Activated CD4-positive, alpha-beta T cell treated with anti-CD3 and anti-CD28 coated beads, Interleukin-2, amount 50 U/mL, for 48 hours (primary cell): Measurements from ENCODE around the gene EMILIN1.

Source experiments
- DNase-seq, 2 experiments: peaks; one replicate each; pipeline ENCODE4 v3.0.0-alpha.2; 2020

Gene EMILIN1

GRCh38 chr2:27078267-27079194 lies at the start of gene EMILIN1:
Gene EMILIN1 (plus strand): TSS chr2:27078615. CDS start chr2:27079066, 451 bp downstream.
- no peak for DNase-seq

- no peak for DNase-seq
Measured at GRCh38 chr2:27029051-27029450, 49.4 kb upstream of the EMILIN1 start.

GRCh38 chr2:27032495-27033252 lies 45.7 kb upstream of the EMILIN1 start, which contains the start of gene TMEM214:
Gene TMEM214 (plus strand): TSS chr2:27032965. CDS start chr2:27033016, 51 bp downstream.
- peak; percentile 83 to 87 for DNase-seq

GRCh38 chr2:27033253-27033852 lies 45.1 kb upstream of the EMILIN1 start:
- DNase-seq = no peak

- DNase-seq = no peak
Measured at GRCh38 chr2:27038012-27038411, 40.4 kb upstream of the EMILIN1 start.

GRCh38 chr2:27038631-27039339 lies 39.6 kb upstream of the EMILIN1 start:
- DNase-seq = no peak

DNA sequence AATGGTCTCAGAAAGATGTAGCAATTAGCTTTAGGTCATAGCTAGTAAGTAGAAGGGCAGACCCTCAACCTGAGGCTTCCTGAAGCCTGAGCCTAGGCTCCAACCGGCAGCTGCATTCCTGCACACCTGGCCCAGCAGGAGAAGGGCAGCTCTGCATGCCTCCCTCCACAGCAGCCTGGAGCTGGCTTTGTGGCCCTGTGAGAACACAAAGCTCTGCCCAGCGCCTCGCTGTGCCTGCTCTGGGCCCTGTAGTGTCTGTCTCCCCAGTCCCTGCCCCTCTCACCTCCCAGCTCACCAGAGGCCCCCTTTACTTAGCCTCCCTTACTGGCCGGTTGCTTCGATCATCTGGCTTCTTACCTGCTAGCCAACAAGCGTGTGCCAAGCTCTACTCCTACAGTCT lies 39.0 kb upstream of the EMILIN1 start:
- no peak for DNase-seq

- no peak for DNase-seq
Measured at GRCh38 chr2:27039871-27040270, 38.5 kb upstream of the EMILIN1 start.

DNA sequence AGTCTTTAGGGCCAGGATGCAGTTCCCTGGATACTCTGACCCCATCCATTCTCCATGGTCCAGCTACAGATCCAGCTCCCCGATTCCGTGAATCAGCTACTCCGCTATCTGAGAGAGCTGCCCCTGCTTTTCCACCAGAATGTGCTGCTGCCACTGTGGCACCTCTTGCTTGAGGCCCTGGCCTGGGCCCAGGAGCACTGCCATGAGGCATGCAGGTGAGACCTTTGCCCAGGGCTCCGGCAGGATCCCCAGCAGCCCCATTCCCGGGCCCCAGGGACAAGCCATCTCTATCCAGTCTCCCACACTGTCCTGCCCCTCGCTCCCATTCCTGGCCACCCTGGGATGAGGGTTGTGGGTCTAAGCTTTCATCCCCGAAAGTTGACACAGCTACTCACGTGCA lies 38.1 kb upstream of the EMILIN1 start:
- DNase-seq = no peak

DNA sequence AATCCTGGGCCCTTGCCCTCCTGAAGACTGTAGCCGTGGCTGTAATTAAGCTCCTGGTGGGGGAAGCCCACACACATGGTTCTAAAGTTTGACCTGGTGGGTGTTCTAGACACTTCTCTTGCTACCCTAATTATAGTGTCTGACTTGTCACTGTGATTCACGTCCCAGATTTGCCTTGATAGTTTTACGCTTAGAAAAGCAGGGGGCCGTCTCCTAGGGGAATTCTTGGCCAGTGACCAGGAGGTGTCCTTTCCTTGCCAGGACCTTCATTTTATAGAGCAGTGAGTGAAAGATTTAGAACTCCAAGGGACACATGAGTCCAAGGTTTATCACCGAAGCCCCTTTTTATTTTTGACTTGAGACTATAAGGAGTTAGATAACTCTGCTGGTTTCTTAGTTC lies 36.7 kb upstream of the EMILIN1 start:
- no peak for DNase-seq

DNA sequence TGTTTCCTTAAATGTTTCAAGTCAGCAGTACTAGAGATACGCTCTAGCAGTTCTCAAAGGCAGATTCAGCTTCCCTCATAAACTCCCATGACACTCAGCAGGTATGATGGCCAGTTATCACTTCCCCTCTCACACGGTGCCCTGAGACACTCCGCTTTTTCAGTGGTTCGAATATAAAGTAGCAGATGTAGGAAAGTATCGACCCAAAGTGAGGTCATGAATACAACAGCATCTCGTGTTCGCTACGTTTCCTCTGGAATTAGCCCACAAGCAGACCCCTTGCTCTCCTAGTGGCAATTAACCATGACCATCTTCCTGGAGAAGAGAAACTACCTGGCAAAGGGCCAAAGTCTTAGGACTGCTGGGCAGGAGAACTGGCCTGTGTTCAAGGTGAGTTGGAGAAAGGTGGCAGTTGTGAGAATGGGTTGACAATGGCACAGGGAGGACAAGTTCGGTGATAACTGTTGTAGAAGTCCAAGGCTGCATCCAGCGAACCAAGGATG lies 36.2 kb upstream of the EMILIN1 start:
- DNase-seq = no peak

DNA sequence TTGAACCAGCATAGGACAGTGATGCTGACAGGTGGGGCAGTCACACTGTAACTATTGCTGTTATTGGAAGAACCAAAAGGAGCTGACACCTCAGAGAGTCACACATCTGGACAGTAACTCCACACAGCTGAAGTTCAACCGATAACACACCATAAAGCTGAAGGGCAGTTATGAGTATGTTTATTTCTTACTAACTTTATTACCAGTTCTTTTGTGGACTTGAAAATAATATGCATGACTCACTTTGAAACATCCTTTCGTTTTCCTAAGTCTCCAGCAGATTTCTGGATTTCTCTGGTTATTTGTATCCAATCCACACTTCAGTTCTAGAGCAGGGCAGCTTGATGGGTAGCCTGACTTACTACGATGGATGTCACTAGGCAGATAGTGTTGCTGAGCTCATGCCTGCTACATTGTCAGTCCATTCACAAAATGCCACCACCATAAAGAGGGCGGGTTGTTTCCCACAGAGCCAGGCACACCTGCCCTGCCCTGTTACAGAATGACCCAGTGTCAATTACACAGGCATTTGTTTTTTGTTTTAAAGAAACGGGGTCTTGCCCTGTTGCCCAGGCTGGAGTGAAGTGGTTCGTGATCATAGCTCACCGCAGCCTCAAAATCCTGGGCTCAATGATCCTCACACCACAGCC lies 35.3 kb upstream of the EMILIN1 start:
- no peak for DNase-seq

DNA sequence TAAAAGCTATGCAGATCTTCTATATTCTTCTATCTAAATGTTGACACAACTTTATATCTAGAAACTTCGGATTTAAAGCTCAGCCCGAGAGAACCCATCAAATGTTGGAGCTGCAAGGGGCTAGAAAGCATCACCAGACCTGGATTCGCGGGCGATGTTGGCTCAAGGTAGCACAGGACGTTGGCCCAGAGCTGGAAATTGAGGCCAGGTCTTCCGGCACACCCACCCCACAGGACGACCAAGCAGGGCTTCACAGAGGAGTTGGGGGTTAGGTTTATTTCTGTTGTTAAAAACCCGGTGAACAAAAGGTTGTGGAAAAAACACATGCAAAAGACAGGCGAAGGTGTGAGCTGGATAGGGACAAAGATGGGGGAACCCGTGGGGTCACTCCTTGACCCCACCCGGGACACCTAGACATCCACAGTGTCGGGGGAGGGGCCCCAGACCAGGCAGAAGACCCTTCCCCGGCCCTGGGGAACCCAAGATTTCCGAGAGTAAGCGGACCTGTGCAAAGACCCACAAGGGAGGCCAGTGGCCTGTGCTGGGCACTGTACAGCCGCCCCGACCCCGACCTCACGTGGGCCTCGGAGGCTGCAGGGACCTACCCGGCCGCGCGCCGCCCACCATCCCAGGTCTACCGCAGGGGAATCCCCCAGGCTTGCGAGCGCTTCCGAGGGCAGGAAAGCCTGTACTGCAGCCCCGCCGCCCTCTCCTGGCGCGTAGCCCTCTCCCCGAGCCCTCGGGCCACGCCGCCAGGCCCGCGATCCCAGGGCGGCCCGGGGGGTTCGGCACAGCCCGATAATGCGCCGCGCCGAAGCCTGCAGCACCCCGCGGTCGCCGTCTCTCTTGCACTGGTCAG lies 28.8 kb upstream of the EMILIN1 start:
- peak; percentile 71 to 78 for DNase-seq

GRCh38 chr2:27050281-27050995 lies 28.0 kb upstream of the EMILIN1 start:
- peak; percentile 91 to 94 for DNase-seq

DNA sequence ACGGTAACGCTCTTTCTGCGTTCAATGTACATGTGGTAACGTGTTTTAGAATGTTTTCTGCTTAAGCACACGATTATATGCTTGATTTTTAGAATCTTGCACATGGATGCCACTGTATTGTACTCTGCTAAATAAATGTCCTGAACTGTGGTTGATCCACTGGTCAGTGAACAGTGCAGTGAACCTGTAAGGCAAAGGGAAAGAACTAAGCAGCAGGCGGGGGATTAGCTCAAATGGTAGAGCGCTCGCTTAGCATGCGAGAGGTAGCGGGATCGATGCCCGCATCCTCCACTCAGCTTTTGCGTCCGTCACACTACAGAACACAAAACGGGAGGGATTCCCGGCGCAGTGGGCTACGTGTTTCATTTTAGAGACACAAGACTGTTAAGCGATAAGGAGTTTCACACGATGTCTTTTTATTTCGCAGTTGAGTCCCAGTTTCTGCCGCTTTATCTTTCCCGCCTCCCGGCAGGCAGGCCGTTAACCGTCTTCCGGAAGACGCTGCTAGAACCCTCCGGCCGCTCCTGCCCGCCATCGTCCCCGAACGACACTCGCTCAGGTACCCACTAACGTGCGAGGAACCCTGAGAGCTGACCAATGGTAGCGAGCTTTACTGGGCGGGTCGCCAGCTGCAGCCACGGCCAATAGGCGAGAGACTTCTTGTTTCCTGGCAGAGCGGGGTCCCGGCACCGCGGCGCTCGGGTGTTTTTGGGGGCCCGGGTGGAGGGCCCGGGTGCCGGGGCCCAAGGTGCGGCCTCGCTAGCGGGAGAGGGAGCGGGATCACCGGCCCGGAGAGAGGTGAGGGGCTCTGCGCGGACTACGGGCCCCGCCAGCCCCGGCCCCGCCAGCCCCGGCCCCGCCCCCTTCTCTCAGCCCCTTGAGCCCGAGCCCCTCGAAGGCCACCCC lies 27.2 kb upstream of the EMILIN1 start, which contains the start of gene AGBL5:
Gene AGBL5, plus strand, starts transcription at position 673 of the 906 bp plus-strand sequence. CDS start 1,291 bp downstream, outside the sequence.
- peak; percentile 95 to 98 for DNase-seq

GRCh38 chr2:27051902-27052645 lies 26.3 kb upstream of the EMILIN1 start:
- peak; percentile 34 to 41 for DNase-seq

DNA sequence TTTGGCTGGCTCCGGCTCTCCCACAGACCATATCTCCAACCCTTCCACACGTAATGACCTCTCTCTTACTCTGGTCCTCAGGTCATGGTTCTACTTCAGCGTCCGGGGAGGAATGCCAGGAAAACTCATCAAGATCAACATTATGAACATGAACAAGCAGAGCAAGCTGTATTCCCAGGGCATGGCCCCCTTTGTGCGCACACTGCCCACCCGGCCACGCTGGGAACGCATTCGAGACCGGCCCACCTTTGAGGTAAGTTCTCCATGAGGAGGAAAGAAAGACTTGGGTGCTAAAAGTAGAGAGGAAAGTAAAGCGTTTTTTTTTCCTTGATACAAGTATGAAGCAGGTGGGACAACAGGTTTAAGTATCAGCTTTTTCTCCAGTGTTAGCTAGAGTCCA lies 25.1 kb upstream of the EMILIN1 start:
- DNase-seq = no peak

GRCh38 chr2:27053776-27054175 lies 24.6 kb upstream of the EMILIN1 start:
- no peak for DNase-seq
